Measurements from ENCODE around the gene PALD1. TPM values are rescaled to one million over a fixed set of nuclear protein-coding genes. Genes with fewer than 3 reads are reported as not detected.

The PALD1 gene
- total RNA-seq, 1 donor from 2014 or later: 1.2 TPM

- Mint-ChIP-seq H3K9me3 (ENCODE audit: low read depth) (no peaks in the 10 kb centered on the region), H3K27ac (no peak overlapping the region), H3K27me3 (peaks cover 7% of the 10 kb centered on the region), H3K4me3 (ENCODE audit: low read depth) (no peak overlapping the region), H3K4me1 (ENCODE audit: low read depth) (peaks cover 2% of the 10 kb centered on the region), H3K36me3 (ENCODE audit: insufficient read depth) (no peaks in the 10 kb centered on the region)
- no peak for DNase-seq (ENCODE audit: low spot score, unreplicated experiment)
- TF ChIP-seq CTCF (IDR thresholded peaks at IDR 0.05; ENCODE audit: unreplicated experiment): no peak
Measured at GRCh38 chr10:70540789-70541360, 62.3 kb downstream of the PALD1 start.

GRCh38 chr10:70541736-70542564 lies 63.4 kb downstream of the PALD1 start:
- Mint-ChIP-seq H3K4me3 (ENCODE audit: low read depth) (no peak overlapping the region), H3K27ac (no peak overlapping the region), H3K36me3 (ENCODE audit: insufficient read depth) (no peaks in the 10 kb centered on the region), H3K4me1 (ENCODE audit: low read depth) (no peaks in the 10 kb centered on the region), H3K9me3 (ENCODE audit: low read depth) (no peaks in the 10 kb centered on the region), H3K27me3 (no peaks in the 10 kb centered on the region)
- DNase-seq (ENCODE audit: low spot score, unreplicated experiment): no peak
- TF ChIP-seq CTCF (IDR thresholded peaks at IDR 0.05; ENCODE audit: unreplicated experiment): no peak

DNA sequence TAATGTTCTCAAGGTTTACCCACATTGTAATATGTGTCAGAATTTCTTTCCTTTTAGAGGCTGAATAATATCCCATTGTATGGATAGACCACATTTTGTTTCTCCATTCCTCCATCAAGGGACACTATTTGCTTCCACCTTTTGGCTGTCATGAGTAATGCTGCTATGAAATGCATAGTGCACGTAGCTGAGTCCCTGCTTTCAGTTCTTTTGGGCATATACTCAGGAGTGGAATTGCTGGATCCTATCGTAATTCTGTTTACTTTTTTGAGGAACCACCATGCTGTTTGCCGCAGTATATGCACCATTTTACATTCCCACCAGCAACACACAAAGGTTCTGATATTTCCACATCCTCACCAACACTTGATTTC lies 64.0 kb downstream of the PALD1 start:
- no peak for DNase-seq (ENCODE audit: low spot score, unreplicated experiment)
- H3K27me3 Mint-ChIP-seq: no peaks in the 10 kb centered on the region
- no peak overlapping the region for H3K4me3 Mint-ChIP-seq (ENCODE audit: low read depth)
- no peak overlapping the region for H3K27ac Mint-ChIP-seq
- H3K9me3 Mint-ChIP-seq (ENCODE audit: low read depth): no peaks in the 10 kb centered on the region
- TF ChIP-seq CTCF (IDR thresholded peaks at IDR 0.05; ENCODE audit: unreplicated experiment): no peak
- no peaks in the 10 kb centered on the region for H3K4me1 Mint-ChIP-seq (ENCODE audit: low read depth)
- H3K36me3 Mint-ChIP-seq (ENCODE audit: insufficient read depth): no peaks in the 10 kb centered on the region

- no peaks in the 10 kb centered on the region for H3K36me3 Mint-ChIP-seq (ENCODE audit: insufficient read depth)
- H3K9me3 Mint-ChIP-seq (ENCODE audit: low read depth): no peaks in the 10 kb centered on the region
- H3K27me3 Mint-ChIP-seq: no peaks in the 10 kb centered on the region
- no peak overlapping the region for H3K27ac Mint-ChIP-seq
- no peak overlapping the region for H3K4me3 Mint-ChIP-seq (ENCODE audit: low read depth)
- no peak for TF ChIP-seq CTCF (IDR thresholded peaks at IDR 0.05; ENCODE audit: unreplicated experiment)
- H3K4me1 Mint-ChIP-seq (ENCODE audit: low read depth): no peaks in the 10 kb centered on the region
- DNase-seq (ENCODE audit: low spot score, unreplicated experiment): no peak
Measured at GRCh38 chr10:70543911-70544310, 65.3 kb downstream of the PALD1 start.

DNA sequence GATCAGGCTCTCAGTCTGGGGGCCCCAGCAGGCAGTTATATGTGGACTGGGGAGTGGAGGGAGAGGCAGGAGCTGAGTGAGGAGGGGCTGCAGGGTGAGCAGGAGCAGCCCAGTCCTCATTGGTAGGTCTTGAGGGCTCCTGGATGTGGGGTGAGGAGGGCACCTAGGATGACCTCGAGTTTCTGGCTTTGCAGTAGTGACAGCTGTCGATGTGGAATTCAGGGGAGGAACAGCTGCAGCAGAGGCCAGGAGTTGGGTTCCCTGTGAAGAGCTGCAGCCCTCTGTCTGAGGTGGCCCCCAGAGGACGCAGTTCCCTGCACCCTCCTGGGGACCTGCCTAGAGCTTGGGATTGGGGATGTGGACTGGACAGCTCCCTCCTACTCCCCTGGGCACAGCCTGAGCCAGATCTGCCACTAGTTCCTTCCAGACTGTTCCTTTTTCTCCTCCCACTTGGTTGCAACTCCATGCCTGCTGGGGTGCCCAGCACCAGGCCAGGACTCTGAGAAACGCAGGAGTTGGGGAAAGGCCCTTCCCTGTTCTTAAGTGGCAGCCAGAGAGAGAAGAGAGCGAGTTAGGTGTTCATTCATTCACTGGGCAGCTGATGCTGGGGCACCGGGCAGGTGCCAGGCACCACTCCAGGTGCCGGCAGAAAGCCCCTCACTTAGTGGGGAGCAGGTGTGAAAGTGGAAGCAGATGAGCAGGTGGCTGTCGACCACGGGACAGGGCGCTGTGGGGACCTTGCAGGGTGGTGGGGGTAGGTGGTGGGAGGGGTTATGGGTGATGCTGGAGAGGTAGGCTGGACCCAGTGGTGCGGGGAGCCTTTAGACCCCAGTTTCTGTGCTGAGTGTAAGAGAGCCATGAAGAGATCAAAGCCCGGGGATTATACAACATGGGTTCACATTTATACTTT lies 66.1 kb downstream of the PALD1 start:
- H3K9me3 Mint-ChIP-seq (ENCODE audit: low read depth): no peaks in the 10 kb centered on the region
- DNase-seq (ENCODE audit: low spot score, unreplicated experiment): no peak
- no peaks in the 10 kb centered on the region for H3K27me3 Mint-ChIP-seq
- no peaks in the 10 kb centered on the region for H3K4me1 Mint-ChIP-seq (ENCODE audit: low read depth)
- no peak for TF ChIP-seq CTCF (IDR thresholded peaks at IDR 0.05; ENCODE audit: unreplicated experiment)
- H3K27ac Mint-ChIP-seq: no peak overlapping the region
- H3K36me3 Mint-ChIP-seq (ENCODE audit: insufficient read depth): no peaks in the 10 kb centered on the region
- H3K4me3 Mint-ChIP-seq (ENCODE audit: low read depth): no peak overlapping the region
